ENCODE measurements around the gene ZNF12.

DNA sequence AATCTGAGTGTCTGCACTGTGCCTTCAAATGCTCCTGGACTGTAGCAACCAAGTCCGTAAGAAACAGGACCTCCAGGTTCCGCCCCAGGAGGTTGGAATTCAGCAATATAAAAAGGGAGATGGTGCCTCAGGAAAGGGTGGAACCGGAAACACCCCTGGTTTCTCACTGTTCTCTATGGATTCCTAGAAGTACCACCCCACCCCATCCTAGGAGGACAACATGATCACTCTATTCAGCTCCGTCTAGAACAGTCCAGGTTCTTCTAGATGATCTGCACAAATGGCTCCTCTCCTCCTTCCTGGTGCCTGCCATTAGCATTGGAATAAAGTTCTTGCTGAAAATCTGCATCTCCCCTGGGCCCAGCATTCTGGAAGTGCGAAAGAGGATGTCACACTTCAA lies 7.6 kb upstream of the ZNF12 start:
- TF ChIP-seq POLR2A (IDR thresholded peaks at IDR 0.05): no peak
- TF ChIP-seq, protein P1, sequence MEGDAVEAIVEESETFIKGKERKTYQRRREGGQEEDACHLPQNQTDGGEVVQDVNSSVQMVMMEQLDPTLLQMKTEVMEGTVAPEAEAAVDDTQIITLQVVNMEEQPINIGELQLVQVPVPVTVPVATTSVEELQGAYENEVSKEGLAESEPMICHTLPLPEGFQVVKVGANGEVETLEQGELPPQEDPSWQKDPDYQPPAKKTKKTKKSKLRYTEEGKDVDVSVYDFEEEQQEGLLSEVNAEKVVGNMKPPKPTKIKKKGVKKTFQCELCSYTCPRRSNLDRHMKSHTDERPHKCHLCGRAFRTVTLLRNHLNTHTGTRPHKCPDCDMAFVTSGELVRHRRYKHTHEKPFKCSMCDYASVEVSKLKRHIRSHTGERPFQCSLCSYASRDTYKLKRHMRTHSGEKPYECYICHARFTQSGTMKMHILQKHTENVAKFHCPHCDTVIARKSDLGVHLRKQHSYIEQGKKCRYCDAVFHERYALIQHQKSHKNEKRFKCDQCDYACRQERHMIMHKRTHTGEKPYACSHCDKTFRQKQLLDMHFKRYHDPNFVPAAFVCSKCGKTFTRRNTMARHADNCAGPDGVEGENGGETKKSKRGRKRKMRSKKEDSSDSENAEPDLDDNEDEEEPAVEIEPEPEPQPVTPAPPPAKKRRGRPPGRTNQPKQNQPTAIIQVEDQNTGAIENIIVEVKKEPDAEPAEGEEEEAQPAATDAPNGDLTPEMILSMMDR (IDR thresholded peaks at IDR 0.05 in 4 of 5, conservative IDR thresholded peaks at IDR 0.05 in 1 of 5): no peak
